Measurements from ENCODE around the gene PAX2. TPM values are rescaled to one million over a fixed set of nuclear protein-coding genes. Genes with fewer than 3 reads are reported as not detected.

The PAX2 gene
- total RNA-seq, 1 donor from 2014 or later: not detected

GRCh38 chr10:100788002-100788903, 42.9 kb downstream of the PAX2 start:
- no peak for DNase-seq (ENCODE audit: low read depth in 2 of 2)

- no peak for DNase-seq (ENCODE audit: low read depth in 2 of 2)
These were observed 45.4 kb downstream of the PAX2 start for GRCh38 chr10:100790761-100791208.

GRCh38 chr10:100791369-100792058, 46.1 kb downstream of the PAX2 start:
- DNase-seq (ENCODE audit: low read depth in 2 of 2): no peak

GRCh38 chr10:100792574-100792973, 47.2 kb downstream of the PAX2 start:
- no peak for DNase-seq (ENCODE audit: low read depth in 2 of 2)

GRCh38 chr10:100793055-100793454, 47.7 kb downstream of the PAX2 start:
- DNase-seq (ENCODE audit: low read depth in 2 of 2): no peak

- no peak for DNase-seq (ENCODE audit: low read depth in 2 of 2)
These were observed 54.5 kb downstream of the PAX2 start for GRCh38 chr10:100799881-100800280.

- no peak for DNase-seq (ENCODE audit: low read depth in 2 of 2)
These were observed 55.5 kb downstream of the PAX2 start for GRCh38 chr10:100800931-100801330.

- DNase-seq (ENCODE audit: low read depth in 2 of 2): no peak
These were observed 56.8 kb downstream of the PAX2 start for GRCh38 chr10:100802196-100802595.

GRCh38 chr10:100802607-100803006, 57.2 kb downstream of the PAX2 start:
- DNase-seq (ENCODE audit: low read depth in 2 of 2): no peak

GRCh38 chr10:100803492-100803891, 58.1 kb downstream of the PAX2 start:
- DNase-seq (ENCODE audit: low read depth in 2 of 2): no peak

- DNase-seq (ENCODE audit: low read depth in 2 of 2): no peak
These were observed 58.5 kb downstream of the PAX2 start for GRCh38 chr10:100803908-100804307.

GRCh38 chr10:100805543-100806355, 60.4 kb downstream of the PAX2 start:
- no peak for DNase-seq (ENCODE audit: low read depth in 2 of 2)

GRCh38 chr10:100806356-100806645, 60.9 kb downstream of the PAX2 start:
- no peak for DNase-seq (ENCODE audit: low read depth in 2 of 2)

- no peak for DNase-seq (ENCODE audit: low read depth in 2 of 2)
These were observed 62.0 kb downstream of the PAX2 start for GRCh38 chr10:100807241-100807951.

- DNase-seq (ENCODE audit: low read depth in 2 of 2): no peak
These were observed 63.5 kb downstream of the PAX2 start for GRCh38 chr10:100808876-100809275.

GRCh38 chr10:100810091-100810834, 64.9 kb downstream of the PAX2 start:
- DNase-seq (ENCODE audit: low read depth in 2 of 2): no peak

GRCh38 chr10:100810835-100811116, 65.4 kb downstream of the PAX2 start:
- no peak for DNase-seq (ENCODE audit: low read depth in 2 of 2)

GRCh38 chr10:100811261-100811660, 65.9 kb downstream of the PAX2 start:
- DNase-seq (ENCODE audit: low read depth in 2 of 2): no peak

- no peak for DNase-seq (ENCODE audit: low read depth in 2 of 2)
These were observed 66.7 kb downstream of the PAX2 start for GRCh38 chr10:100811752-100812750.

- no peak for DNase-seq (ENCODE audit: low read depth in 2 of 2)
These were observed 67.6 kb downstream of the PAX2 start for GRCh38 chr10:100812978-100813377.
